Subcutaneous adipose tissue (tissue), 4 donors: ENCODE data around the gene RIPPLY1. TPM values are rescaled to one million over a fixed set of nuclear protein-coding genes. Genes with fewer than 3 reads are reported as not detected.

Source experiments
- total RNA-seq, 4 donors: library from RNA; depleted of rRNA; stranded (reverse); fragments of >200 nt; gene quantifications; one replicate each; pipeline ENCODE4 v1.1.0, GENCODE V29; 2016
- TF ChIP-seq, protein P1 (sequence below): fragments of 450-650 bp; IDR thresholded peaks from one replicate; pipeline ENCODE4 v1.5.1; 2016; ENCODE audit warnings: low read depth, mild to moderate bottlenecking, control low read depth, antibody characterized with exemption, moderate library complexity

RIPPLY1 gene
- total RNA-seq, 4 donors from 2014 or later = not detected

DNA sequence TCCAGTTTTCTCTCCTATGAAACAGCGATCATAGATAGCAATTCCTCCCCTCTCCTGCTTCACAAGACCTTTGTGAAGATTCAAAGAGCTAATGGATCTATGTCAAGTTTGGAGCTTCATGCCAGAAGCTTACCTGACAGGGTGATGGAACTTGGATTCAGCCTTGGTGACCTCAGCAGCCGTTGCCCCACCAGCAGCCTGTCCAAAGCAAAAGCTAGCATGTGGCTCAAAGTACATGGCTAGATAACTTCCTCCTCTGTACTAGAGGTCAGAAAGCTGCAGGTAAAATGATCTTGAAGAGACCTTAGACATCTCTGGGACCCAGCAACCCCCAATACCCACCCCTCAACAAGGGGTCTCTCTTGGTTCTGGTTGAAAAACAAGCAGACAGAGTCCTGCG lies 1.8 kb downstream of the RIPPLY1 start:
- TF ChIP-seq, protein P1, sequence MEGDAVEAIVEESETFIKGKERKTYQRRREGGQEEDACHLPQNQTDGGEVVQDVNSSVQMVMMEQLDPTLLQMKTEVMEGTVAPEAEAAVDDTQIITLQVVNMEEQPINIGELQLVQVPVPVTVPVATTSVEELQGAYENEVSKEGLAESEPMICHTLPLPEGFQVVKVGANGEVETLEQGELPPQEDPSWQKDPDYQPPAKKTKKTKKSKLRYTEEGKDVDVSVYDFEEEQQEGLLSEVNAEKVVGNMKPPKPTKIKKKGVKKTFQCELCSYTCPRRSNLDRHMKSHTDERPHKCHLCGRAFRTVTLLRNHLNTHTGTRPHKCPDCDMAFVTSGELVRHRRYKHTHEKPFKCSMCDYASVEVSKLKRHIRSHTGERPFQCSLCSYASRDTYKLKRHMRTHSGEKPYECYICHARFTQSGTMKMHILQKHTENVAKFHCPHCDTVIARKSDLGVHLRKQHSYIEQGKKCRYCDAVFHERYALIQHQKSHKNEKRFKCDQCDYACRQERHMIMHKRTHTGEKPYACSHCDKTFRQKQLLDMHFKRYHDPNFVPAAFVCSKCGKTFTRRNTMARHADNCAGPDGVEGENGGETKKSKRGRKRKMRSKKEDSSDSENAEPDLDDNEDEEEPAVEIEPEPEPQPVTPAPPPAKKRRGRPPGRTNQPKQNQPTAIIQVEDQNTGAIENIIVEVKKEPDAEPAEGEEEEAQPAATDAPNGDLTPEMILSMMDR = no peak

DNA sequence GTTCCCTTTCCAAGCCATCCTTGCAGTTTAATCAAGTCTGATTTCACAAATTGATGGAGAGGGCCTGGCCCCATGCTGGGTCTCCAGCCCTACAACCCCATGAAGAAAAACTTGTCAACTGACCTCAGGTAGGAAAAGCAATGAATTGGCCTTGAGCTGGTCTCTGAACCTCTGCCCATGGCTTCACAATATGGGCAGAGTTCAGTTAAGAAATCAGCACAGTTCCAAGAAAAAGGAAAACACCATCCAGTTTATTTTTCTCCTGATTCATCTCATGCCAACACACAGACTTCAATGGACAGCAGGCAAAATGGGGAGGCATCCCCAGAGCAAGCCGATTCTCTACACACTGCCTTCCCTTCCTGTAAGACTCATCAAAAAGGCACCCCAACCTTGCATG lies 3.3 kb downstream of the RIPPLY1 start:
- TF ChIP-seq, protein P1 = no peak

DNA sequence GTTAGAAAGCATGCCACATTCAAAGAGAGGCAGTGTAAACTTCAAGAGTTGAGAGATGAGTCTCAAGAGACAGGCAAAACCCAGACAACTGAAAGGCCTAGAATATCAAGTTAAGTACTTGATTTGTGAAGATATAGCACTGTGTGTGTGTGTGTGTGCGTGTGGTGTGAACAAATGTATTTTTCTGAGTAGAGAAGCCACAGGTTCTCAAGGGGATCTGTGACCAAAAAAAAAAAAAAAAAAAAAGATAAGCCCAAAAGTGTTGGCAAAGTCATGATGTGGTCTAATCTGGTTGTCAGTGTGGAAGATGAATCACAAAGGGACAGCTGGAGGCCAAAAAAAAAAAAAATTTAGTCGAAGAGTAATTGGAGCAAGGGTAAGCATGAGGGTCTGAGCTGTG lies 3.9 kb downstream of the RIPPLY1 start:
- TF ChIP-seq, protein P1 = no peak

DNA sequence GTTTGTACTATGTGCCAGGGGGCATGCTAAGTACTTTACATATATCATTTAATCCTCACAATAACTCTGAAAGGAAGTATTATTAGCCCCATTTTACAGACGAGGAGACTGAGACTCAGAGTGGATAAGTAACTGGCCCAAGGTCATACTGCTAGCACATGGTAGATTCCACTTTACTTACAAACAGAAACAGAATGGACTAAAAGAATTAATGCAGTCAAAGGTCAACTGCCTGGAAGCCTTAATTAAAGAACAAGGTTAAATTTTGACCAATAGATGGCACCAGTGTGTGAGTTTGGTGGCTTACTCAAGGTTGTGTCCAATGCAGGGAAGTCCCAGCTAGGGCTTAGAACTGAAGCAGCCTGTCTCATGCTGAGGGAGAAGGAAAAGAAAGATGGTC lies 4.7 kb downstream of the RIPPLY1 start:
- TF ChIP-seq, protein P1 = no peak

DNA sequence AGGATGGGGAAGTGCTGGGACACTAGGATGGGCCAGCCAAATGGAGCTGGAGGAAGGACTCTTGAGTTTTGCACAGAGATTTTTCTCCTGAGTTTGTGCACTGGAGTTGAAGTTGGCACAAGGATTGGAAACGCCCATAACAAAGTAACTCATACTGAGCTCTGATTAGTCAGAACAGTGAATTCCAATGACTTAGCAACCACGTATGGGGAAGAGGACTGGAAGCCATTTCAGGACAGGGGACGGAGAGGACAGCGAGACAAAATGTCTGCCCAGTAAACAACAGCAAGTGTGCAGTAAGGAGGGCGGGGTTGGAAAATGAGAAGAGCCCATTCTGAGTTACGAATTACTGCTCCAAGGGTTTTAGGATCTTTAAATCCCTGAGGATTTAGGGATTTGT lies 5.9 kb downstream of the RIPPLY1 start:
- TF ChIP-seq, protein P1 = no peak

DNA sequence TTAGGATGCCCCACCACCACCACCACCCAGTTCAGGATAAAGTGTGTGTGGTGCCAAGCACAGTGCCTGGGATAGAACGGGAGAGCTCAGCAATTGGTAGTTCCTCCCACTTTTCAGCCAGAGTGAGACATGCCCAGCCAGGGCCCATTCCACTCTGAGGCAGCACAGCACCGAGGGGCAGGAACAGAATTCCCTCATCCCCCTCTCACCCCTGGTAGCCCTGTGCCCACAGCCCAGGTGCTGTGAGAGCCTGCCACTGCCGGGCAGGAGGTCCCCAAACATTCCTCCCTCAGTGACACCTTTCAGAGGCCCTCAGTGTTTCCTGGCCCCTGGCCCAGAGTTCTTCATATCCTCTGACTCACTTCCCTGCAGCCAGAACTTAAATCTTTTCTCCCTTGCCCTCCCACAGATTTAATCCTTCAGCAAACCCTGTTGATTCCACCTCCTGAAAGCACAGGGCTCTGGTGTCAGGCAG lies 8.1 kb downstream of the RIPPLY1 start:
- TF ChIP-seq, protein P1 = no peak

DNA sequence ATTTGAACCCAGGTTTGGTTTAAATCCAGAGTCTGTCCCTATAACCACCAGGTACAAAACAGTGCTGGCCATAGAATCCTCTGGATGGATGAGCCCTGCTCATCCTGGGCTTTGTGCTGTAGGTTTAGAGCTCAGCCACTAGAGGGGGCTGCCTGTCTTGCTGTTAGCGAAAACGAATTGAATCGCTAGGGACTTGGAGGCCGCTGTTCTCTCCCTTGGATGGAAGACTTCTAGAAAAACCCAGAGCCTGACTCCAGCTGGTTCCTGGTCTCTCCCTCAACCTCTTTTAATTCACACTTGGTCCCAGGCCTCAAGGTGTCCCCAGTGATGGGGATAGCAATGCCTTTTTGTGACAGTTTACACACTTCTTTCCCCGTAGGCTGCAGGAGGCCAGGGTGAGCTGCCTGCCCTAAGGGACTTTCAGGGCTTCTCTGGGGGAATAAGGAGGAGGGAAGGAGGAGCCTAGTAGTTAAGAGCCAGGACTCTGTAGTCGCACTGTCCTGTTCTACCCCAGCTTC lies 8.7 kb downstream of the RIPPLY1 start:
- TF ChIP-seq, protein P1 = no peak
